Left kidney (tissue), 2 donors: ENCODE data around the gene RABGAP1. TPM values are rescaled to one million over a fixed set of nuclear protein-coding genes. Genes with fewer than 3 reads are reported as not detected.

Experiments
- DNase-seq: peaks from one replicate; pipeline ENCODE4 v3.0.0-alpha.2; 2013
- polyA plus RNA-seq: library from polyadenylated mRNA; unstranded; fragments of 120-200 nt; gene quantifications from one replicate; pipeline ENCODE4 v1.2.1, GENCODE V29; 2013; ENCODE audit not compliant: insufficient read length

RABGAP1 gene
- polyA plus RNA-seq, 1 donor, result 82.7 TPM

DNA sequence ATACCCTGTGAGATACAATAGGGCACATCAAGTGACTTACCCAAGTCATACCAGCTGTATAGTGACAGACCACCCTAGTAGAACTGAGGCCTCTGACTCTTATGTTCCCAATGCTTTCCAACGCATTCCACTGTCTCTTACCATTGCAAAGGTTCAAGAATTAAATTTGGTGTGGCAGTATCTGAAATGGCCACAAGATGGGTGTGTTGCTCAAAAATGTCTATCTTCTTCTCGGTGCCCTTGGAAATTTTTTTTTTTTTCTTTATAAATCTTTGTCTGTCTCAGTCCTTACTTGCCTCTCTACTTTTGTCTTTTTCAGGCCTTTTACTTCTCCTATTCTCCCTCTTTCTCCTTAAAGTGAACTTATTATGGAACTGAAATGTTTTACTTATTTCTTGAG, 141.0 kb downstream of the RABGAP1 start:
- DNase-seq, result peak; percentile 55

DNA sequence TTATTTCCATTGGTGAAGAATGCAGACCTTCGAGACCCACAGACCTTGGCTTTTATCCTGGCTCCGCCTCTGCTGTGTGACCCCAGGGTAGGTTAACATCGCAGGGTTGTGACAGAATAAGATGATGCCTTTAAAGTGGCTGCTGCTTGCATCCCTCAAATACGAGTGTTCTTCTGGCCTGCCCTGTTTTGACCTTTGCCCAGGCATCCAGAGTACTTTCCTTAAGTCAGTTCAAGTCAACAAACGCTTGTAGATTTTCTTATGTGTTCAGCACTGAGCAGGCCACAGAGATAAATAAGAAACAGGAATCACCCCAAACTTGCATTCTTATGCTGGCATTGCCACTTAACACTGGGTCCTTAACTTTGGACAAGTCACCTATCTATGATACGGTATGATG, 142.9 kb downstream of the RABGAP1 start:
- no peak for DNase-seq

DNA sequence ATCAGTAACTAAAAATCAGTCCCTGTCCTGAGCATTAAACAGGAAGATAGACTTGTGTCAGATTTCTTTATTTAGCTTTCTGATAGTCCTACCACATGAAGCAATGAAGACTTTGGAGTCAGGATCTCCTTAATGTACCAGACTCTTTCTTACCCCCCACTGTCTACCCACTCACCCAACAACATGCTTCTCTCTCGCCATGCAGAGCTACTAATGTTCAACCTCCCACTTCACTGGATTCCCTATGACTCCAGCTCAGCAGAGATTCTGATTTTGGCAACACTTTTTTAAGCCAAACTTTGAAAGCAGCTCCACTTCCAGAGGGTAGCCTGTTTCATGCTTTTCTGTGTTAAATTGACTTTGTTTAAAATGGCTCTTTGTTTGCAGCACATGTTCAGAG, 143.4 kb downstream of the RABGAP1 start:
- DNase-seq, result no peak

DNA sequence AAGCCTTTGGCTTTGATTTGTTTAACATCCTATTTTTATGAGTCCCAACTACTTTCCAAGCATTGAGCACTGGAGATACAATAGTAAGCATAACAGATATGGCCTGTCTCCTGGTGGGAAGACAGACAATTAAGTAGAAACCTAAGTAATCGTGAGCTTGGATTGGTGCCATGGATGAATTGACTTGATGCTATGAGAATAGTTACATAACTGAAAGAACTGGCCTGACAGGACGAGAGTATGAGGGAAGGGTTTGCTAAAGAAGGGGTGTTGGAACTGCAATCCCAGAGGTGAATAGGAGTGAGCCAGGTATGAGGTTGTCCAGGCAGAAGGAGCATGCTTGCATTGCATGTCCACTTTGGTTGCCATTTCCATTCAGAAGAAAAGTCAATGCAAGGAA, 145.1 kb downstream of the RABGAP1 start:
- no peak for DNase-seq

DNA sequence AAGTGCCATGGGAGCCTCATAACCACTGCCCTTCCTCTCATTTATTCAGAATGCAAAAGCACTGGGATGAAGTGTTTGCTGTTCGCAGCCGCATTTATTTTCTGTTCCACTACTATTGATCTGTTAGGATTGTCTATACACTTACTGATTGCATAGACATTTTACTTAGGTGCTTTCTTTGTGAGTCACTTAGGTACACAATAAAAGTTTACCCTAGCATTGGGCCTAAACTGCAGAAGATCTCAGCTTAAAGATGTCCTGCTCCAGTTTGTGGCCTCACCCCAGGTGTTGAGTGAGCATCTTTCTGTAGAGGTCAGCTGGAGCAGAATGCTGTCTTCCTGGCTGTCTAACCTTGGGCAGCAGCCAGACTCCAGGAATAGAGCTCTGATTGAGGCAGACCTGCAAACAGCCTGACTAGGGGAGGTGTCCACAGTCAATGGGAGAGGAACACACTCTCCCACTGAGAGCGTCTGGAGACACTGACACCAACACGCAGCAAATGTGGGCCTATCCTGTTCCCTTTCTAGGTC, 146.6 kb downstream of the RABGAP1 start:
- no peak for DNase-seq

DNA sequence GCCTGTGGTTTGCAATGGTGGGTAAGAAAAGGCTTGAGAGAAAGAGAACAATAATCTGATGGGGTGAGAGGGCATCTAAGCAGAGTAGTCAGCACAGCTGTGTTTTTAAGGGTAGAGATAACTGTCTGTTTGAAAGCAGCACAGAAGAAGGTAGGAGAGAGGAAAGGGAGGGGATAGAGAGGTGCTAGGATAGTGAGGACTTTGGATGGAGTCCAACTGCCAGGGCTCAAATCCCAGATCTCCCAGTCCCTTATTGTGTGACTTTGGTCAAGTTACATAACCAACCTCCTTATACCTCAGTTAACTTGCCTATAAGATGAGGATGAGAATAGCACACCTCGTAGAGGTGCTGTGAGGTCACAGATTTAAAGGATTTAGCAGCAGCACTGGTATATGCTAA, 148.2 kb downstream of the RABGAP1 start:
- DNase-seq, result no peak

DNA sequence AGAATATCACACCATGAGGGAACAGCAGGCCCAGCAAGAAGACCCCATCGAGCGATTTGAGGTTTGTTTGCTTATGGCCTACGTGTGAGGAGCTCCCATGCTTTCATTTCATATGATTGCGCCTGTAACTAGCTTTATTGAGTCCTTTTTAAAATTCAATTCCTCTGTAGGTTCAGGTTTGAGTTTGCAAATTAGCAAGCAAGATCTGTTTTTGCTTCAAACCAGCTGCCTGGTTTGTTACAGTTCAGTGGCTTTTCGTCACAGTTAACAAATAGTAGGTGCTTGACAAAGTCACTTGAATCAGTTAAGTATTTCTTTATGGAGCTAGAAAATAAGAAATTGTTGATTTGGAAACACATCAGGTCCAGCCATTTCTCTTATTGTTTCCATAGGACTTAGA, 149.0 kb downstream of the RABGAP1 start:
- no peak for DNase-seq

DNA sequence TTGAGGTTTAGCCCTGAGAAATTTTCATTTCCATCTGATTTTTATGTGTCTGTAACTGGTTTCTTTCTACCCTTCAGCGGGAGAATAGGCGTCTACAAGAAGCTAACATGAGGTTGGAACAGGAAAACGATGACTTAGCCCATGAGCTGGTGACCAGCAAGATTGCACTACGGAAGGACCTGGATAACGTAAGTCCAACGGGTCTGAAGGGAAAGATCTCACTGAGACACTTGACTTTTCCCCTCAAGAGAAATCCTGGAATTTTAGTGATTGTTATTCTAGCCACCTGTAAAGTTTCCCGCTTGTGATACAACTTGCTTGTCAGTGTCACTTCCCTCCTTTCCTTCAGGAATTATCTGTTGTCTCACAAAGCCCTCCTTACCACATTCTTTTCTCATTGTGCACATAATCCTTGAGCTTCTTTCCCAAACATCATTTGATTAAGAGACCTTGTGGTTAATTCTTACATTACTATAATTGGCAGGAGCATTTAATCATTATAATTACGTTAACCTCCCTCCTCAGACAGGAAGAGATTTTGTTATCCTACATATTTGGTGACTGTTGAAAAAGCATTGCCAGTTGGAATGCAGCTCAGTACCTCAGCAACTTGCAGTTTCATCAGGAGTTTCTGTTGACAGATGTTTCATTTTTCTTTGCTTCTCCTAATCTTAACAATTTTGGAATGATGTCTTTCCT, 149.5 kb downstream of the RABGAP1 start:
- no peak for DNase-seq

DNA sequence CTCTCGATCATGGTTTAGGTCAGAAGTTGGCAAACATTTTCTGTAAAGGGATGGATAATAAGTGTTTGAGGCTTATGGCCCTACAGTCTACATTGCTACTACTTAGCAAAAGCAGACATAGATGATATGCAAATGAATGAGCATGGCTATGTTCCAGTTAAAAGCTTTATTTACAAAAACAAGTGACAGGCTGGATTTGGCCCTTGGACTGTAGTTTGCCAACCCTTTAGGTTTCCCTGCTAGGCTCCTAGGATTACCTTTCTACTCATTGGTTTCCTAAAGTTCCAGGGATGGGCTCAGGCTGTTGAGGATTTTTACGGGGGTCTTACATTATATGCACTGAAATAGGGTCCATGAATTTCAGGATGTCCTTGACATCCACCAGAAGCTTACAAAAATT, 150.1 kb downstream of the RABGAP1 start:
- no peak for DNase-seq

DNA sequence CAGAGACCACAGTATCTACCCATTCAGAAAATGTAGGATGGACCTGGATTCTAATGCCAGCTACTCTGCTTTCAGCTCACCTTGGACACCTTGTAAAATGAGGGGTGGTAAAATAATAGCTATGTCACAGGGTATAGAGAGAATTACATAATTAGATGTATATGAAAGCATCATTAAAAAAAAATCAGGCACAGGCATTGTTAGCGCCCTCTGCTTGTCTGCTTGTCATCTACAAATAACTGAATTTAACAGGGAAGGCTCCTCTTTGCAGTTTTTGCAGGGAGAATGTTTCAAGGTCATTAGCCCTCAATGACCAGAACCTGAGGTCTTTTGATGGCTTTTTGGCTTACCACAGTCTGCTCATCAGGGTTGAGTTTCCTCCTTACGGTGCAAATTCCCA, 150.6 kb downstream of the RABGAP1 start:
- DNase-seq, result no peak

DNA sequence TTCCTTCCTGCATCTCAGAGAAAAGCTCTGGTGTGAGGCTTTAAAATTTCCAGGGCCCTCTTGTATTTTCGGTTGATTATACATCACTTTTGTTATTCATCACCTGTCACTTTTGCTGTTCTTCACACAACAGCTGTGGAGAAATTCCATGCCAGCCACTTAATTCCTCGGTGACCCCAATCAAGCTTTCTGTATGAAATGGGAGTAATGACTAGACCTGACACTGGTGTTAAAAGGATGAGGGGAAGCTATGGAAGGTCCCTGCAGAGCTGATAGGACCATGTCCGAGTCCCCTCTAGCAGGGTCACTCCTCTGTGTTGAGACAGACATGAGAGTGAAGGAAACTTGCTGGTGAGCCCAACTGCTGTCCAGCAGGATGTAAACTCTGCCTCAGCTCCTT, 152.3 kb downstream of the RABGAP1 start:
- DNase-seq, result no peak

DNA sequence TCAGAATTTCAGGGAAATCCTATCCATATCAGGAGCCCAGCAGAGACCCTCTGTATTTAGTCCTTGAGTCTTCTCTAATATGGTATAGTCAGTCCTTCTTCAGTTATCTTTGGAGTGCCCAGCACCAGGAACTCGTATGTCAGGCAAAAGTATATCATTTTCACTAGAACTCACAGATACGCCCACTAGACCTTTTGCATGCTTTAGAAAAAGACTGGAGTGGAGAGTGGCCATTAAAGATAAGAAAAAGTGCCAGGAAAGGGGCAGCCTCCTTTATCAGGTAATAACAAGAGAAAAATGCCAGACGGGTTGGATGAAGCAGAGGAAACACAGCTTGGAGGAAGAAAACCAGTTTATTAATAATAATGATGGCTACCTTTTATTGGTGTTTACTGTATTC, 156.2 kb downstream of the RABGAP1 start:
- DNase-seq, result no peak

DNA sequence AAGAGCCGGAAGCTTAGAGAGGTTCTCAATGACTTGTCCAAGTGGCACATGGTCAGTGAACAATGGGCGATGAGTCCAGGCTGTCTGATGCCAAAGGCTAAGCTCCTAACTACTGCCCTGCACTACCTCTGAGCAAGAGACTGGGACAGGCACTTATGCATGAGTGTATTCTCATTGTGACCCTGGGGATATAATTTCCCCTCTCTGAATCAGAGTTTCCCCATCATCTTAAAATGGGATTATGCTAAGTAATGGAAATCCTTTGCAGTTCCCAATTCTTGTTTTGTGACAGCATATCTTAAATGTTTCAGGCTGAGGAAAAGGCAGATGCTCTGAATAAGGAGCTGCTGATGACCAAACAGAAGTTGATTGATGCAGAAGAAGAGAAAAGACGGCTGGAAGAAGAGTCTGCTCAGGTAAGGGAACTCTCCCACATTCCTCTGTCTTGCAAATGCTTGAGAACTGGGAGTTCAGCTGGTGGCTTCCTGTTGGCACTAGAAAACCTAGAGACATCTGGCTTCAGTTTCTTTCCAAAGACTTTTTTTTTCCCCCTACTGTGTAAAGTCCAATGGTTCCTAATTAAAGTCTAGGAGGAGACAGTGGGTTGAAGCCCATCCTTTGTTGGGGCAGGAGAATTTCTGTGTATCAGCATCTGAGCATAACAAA, 156.7 kb downstream of the RABGAP1 start:
- no peak for DNase-seq

DNA sequence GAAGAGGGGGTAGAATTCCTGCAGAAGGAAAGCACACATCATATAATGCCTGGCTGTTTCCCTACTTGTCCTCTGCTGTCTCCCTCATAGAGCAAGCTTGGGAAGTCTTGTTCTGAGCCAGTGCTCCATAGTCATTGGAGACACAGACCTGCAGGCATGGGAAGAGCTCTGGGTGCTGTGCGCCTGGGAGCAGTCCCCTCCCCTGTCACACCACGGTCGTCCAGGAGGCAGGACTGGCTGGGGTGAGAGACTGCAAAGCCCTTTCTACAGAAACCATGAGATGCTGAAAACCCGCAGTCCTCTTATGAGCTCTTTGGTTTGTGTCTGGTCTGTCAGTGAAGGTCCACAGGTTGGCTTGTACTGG, 157.3 kb downstream of the RABGAP1 start:
- no peak for DNase-seq

DNA sequence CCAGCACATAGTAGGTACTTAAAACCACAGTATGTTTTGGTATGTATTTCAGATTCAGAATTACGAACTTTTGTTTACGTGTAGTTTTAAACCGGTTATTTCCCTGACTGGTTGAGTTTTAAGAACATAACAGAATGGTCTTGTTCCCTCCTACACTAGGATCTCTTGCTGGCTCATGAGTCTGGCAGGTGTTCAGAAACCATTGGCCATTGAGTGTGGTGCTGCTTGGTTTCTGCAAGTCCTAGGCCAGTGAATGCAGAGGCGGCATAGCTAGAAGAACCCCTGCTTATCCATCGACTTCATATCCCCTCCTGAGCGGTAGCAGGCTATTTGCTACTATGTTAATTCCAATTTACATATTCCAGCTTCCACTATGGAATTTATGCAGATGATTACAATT, 158.2 kb downstream of the RABGAP1 start:
- DNase-seq, result no peak

DNA sequence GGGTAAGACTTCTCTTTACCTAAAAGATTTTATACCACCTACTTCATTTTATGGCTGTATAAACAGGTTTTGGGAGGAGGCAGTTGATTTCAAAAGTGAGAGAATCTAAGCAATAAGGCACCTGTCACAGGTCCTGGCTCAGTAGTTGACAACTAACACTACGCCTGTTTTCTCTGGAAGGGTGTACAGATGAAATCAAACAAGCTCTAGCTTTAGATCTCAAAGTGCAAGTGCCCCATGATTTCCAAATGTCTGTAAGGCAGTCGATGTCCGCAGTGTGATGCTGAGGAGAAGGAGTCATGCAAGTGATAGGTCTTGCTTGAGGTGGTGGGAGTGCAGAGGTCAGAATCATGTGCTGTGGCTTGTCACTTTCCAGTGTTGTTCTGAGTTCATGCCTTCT, 158.7 kb downstream of the RABGAP1 start:
- no peak for DNase-seq

DNA sequence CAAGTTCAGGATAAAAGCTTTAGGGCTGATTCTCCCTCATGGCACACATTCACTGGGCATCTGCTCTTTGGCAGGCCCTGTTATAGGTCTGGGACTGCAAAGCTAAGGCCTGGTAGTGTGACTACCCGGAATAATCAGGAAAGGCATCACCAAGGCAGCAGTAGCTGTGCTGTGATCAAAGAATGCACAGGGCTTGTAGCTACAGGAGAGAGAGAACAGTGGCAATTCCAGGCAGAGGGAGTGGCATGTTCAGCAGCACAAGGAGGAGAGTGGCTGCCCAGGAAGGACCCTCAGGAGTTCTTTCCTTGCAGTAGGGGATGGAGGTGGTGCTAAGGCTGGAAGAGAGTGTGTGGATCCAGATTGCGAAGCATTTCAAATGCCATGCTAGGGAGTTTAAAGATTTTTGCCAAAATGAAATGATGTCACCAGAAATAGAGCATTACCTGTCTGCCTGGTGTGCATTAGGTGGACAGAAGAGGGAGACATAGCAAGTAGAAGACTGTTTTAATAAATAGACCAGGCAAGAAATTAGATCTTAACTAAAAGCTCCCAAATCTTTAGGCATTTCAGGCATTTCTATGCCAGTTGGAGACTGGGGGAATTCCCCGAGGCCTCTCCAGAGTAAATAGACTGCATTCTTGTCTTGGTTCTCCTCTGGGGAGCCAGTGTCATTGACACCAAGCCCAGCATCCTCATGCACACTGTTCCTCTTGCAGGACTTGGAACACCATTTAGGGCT, 161.7 kb downstream of the RABGAP1 start:
- no peak for DNase-seq

DNA sequence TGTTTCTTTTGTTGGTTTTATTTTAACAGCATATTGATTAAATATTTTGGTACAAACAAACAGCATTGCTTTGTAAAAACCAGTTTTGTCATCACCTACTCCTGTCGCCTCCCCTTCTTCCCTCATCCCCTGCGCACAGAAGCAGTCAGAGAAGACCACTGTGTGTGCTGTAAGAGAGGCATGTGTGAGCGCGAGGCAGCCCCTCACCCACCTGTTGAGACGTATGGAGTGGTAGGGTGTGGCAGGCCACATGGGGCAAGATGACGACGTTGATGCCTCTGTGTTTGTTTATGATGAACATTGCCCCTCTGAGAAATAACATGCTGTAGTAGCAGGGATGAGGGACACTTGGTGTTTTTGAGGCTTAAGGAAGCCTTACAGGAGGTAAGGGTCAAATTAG, 164.0 kb downstream of the RABGAP1 start:
- no peak for DNase-seq

DNA sequence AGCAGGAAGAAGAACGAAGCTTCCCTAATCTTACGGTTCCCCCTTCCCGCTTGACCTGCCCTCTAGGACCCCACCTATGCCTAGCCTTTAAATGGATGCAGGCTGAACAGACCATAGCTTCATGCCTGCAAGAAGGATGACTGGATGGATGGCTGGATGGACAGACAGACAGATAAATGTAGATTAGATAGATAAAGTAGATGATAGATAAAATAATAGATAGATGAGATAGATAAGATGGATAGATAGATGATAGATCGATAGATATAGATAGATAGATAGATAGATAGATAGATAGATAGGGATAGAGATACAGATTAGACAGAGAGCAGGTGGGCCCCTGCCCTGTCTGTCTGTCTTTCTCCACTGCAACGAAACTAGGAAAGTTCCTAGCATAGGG, 164.7 kb downstream of the RABGAP1 start:
- no peak for DNase-seq

DNA sequence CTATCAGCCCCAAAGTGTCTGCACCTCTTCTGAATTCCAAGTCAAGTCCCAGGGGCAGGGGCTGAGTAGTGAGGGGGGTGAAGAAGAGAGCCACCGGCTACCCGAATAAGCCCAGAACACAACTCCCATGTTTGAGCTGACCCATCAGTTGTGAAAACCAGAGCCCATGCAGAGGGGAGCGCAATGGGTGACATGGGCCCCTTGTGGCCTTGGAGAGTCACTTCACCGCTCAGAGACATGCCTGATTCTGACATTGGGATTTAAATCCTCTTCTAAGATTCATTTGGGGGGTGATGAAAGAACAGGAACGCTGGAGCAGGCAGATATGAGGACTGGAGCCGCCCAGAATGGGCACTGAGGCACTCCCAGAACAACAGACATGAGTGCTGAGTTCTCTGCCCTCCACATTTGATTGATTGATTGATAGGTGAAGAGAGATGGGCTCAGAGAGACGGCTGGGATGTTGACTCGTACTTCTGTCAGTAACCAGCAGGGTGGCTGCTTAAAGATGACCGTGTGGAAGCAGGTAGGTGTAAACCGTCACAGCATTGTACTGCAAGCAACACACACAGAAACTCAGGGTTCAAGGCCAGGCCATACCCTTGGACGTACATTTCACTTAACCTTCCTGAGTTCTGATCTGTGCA, 166.9 kb downstream of the RABGAP1 start:
- DNase-seq, result no peak

DNA sequence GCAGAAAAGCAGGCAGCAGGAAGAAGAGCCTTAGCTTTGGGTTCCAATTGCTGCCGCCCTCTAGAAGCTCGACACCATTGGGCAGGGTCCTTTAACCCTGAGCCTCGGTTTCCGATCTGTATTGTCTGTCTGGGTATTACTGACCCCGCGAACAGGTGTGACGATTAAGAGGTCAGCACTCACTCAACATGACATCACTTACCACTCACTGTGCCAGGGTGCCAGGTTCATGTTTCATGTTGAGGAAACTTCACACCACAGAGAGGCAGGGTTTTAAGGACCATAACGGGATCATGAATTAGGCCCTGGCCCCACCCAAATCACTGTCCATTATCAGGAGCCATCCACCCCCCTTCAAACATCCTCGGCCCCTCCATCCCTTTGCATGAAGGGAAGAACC, 168.2 kb downstream of the RABGAP1 start:
- no peak for DNase-seq

DNA sequence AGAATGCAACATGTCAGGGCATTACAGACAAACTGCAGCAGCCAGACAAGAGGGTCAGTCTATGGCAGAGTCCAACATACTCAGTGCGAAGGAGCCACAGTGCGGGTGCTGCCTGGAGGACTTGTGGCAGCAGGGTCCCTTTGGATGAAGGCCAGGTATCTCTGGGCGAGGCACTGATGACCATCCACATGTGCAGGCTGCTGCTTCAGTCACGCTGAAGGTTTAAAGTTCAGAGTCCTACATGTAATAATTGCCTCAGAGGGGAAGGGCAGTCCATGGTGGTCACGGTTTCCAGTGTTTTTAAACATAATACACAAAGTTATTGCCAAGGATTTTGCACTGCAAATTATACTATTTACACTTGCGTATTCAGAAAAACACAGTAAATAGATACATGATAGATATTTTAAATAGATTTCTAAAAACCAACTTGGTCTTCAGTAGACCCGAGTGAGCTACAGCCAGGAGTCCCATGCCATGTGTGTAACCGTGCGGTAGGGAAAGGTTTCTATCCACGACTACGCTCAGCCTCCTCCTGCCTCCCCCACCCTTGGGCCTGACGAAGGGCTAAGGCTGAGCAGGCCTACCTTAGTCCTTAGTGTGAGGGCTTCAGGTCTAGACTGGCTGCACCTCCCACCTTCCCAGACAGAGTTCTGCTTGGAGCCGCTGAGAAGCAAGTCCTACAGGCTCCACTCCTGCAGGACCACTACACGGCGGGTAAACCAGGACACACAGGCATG, 168.9 kb downstream of the RABGAP1 start:
- no peak for DNase-seq
